GM18858 (cell line): ENCODE results near the gene CDK15.
"Not testable (repeated sequence)": the region's sequence is repeated elsewhere in the genome, so short reads cannot be mapped to it uniquely, and the experiment has no call there.

Source experiments
- ATAC-seq: cut with Tn5 transposase; IDR thresholded peaks from one replicate; pipeline ENCODE4 v1.9.1; 2021; ENCODE audit not compliant: unreplicated experiment

CDK15 gene

DNA sequence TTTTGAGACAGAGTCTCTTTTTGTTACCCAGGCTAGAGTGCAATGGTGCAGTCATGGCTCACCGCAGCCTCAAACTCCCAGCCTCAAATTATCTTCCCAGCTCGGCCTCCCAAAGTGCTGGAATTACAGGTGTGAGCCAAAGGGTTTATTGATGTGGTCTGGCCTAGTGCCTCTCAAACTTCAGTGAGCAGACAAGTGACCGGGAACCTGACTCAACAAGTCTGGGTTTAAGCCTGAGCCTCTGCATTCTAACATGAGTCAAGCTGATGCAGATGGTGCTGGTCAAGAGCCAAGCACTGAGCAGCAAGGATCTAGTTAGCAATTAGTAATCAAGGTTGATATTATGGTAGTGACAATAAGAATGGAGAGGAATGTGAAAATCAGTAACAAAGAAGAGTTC, 21.3 kb downstream of the CDK15 start:
- ATAC-seq = no peak

DNA sequence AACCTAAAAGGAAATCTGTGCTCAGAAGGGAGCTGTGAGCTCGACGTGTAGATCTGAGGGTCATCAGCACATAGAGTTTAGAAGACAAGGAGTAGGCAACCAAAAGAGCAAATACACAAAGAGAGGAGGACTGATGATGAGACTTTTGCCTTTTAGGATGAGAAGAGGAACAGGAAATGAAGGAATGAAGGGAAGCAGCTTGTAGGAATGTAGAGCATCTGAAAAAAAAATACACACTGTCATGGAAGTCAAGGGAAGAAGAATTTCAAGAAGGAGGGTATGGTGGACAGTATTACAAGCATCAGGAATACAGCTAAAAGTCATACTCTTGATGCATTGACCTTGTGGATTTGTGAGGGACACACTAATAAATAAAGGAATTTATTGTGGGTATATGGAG, 21.9 kb downstream of the CDK15 start:
- ATAC-seq = no peak

DNA sequence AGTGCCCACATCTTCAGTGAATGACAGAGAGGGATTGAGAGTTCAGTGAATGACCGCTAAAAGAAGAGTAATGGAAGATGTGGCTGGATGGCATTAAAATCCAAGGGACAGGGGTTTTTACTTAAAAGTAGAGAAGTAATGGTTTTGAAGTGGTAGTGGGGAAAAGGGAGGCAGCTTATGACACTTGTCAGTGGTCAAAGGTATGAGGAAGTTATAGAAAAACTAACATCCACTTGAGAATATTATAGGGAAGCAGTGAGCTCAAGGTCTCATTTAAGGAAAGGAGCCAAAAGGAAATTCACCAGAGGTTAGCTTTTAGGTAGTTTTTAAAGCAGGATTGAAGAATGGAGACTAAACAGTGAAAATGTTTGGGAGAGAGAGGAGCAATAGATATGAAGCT, 24.3 kb downstream of the CDK15 start:
- ATAC-seq = no peak

DNA sequence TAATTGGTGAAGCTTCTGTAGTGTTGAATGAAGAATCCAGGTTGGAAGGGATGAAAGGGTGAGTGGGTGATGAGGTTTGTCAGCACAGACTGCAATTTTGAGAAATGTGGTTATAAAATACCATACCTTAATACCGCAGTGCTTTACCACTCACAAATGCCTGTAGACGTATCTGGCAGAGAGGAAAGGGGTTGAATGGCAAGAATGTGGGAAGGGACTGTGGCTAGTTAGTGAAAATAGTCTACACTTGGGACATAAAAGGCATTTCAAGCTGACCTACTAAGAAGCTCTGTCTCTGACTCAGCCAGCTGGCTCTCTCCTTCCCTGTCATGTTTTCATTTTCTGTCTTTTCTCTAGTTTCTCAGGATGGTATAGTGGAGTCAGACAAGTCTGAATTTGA, 25.1 kb downstream of the CDK15 start:
- ATAC-seq = no peak

DNA sequence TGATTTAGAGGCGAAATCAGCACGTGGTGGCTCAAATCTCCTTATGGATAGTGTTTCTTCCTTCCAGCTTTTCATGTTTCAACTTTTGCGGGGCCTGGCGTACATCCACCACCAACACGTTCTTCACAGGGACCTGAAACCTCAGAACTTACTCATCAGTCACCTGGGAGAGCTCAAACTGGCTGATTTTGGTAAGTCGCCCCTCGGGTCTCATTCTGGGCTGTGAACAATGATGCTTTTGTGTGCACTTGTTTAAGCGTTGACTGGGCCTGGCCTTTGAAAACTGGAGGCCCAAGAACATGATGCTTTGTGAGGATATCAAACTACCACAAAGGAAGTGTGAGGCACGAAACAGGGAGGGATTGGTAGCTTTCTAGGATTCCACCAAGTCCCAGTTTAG, 27.4 kb downstream of the CDK15 start:
- no peak for ATAC-seq

DNA sequence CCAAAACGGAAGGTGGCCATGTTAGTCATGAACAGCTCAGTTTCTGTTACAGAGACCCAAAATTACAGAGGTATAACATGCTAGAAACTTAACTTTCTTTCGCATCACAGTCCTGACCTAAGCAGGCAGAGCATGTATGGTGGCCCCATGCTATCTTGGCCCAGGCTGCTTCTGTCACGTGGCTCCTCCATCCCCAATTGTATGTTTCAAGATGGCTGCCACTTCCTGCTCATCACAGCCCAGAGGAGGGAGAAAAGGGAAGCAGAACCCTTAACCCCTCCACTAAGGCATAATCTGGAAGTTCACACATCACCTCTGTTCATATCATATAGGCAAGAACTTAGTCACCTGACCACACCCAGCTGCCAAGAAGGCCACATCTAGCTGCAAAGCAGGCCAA, 28.7 kb downstream of the CDK15 start:
- ATAC-seq = no peak

DNA sequence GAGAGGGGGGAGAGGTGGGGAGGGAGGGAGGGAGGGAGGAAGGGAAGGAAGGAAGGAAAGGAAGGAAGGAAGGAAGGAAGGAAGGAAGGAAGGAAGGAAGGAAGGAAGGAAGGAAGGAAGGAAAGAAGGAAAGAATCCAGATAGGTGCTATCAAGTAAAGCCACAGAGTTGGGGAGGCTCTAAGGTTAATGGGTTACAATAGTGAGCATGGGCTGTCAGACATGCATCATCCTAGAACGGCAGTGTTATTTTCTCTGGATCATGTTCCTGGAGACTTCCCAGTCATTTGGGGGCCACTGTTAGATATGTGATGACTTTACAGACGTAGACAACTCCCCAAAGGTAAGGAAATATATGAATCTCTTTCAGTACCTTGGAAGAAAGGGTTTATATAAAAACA, 31.1 kb downstream of the CDK15 start:
- no peak for ATAC-seq

DNA sequence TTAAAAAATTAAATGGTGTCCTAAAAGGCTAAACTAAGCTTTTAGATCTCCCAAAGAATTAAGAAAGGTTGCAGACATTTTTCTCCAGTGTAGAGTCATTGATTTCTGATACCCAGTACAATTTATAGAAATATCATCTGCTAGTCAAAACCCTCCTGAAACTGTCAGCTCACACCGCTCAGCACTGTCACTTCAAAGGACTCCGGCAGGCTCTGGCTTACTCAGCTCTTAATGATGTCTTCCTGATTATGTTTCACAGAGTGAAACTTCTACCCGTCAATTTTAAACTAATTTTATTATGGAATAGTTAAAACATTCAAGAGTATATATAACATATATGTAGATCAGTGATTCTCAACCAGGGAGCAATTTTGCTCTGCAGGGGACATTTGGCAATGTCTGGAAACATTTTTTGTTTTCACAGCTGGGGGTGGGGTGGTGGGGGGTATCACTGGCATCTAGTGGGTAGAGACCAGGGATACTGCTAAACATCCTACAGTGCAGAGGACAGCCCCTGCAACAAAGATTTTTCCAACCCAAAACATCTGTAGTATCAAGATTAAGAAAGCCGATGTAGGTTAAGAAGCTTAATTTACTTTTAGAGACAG, 31.6 kb downstream of the CDK15 start:
- ATAC-seq = no peak

DNA sequence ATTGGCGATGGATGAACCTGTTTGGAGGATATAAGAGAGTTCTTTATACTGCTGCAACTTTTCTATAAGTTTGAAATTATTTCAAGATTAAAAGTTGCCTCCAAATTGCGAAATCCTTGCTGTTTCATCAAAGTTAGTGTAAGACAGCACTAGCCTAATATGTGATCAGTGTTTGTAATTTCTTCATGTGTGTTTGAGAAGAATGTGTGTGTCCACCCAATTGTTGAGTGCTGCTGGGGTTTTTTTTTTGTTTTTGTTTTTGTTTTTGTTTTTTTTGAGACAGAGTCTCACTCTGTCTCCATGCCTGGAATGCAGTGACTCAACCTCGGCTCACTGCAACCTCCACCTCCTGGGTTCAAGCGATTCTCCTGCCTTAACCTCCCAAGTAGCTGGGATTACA, 33.4 kb downstream of the CDK15 start:
- ATAC-seq = no peak

DNA sequence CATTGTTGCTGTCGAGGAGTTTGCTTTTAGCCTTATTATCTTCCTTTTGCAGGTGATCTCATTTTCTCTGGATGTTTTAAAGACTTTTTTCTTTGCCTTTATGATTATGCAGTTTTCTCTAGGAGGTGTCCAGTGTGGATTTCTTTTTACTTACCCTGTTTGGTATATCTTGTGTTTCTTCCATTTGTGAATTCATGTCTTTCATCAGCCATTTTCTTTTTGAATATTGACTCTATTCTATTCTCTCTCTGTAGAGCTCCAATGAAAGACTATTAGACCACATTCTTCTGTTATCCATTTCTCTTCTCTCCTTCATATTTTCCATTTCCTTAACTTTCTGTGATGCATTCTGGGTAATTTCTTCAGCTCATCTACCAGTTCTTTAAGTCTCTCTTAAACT, 34.4 kb downstream of the CDK15 start:
- ATAC-seq = no peak

DNA sequence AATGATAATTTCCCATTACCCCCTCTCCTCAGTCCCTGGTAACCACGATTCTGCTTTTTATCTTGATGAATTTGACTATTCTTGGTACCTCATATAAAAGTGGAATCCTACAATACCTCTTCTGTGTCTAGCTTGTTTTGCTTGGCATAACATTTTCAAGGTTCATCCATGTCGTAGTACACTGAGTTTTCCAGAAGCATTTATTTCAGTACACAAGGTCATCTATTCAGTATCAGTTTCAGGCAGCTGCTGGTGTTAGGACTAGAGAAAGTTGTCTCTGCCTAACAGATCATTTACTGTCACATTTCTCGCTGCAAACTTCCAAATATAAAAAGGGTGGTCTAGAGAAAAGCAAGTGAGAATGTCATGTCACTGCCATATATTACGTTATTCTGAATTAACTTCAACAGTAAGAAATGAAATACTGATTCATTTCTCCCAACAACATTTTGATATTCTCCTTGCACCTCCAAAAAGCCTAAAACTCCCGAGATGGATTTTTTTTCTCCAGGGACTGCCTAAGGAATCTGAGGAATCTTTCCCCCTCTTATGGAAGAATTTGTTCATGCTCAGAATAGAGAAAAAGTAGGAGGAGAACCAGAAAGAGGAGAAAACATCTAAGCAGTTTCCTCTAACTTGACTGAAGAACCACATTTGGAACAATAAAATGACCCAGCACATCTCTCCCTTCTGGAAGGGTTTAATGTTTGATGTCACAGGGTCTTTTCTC, 36.0 kb downstream of the CDK15 start:
- ATAC-seq = no peak

DNA sequence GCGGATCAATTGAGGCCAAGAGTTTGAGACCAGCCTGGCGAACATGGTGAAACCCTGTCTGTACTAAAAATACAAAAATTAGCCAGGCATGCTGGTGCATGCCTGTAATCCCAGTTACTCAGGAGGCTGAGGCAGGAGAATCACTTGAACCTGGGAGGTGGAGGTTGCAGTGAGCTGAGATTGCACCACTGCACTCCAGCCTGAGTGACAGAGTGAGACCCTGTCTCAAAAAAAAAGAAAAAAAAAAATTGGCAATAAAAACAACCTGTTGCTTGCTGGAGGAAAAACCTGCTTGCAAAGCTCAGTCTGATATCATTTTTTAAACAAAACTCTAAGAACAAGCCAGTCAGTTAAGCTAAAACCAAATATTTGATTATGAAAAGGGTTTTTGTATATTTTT, 38.6 kb downstream of the CDK15 start:
- ATAC-seq = not testable (repeated sequence)

DNA sequence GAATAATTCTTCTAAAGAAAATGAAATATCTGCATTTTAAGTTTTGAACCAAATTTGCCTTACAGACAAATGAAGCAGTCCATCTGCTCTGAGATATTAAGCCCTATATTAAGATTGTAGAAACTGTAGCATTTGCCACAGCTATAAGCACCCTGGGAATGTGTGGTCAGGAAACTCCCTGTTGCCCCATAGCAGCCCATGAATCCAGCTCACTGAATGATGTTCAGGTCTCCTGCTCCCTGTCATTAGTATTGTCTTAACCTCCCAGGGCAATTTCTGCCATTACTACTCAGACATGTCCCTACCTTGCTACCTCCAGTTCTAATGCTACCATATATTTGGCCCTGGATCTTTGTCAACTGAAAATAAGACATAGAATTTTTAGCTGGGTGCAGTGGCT, 41.1 kb downstream of the CDK15 start:
- ATAC-seq = no peak

DNA sequence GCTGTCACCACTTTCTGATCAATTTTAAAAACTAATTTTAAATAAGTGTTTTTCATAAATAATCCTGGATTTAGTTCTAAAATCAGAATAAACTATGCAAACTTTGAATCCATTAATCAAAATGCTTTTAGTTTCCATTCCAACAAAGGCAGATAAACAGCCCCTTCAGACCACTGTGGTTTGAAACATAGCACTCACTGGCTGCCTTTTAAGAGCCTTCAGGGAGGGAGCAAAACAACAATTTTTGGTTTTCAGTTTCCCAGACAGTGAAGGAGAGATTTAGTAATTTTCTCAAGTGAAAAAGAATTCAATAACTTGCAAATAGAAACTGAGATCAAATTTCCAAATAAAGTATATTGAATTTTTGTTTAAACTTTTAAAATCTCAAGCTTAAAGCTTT, 46.1 kb downstream of the CDK15 start:
- no peak for ATAC-seq

DNA sequence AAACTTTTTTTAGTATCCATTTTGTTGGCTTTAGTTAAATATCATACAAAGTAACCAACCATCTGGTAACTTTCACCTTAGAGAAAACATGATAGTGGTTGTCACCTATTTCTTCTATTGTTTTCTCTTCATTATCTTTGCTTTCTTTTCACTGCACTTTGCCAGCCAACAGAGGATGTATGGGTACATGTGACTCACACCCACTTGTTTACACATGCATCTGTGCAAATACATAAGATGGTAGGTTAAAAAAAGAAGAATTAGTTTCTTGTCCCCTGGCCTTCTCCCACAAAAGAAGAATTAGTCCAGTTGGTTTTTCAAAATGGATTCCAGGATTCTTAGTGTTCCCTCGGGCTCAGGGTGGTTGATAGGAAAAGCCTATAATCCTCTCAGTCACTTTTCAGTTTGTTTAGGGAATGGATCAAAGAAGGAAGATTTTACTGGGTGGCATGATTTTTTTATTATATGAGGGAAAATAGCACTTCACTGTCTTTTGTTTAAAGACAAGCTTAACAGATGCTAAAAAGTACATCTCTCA, 46.6 kb downstream of the CDK15 start:
- ATAC-seq = no peak

DNA sequence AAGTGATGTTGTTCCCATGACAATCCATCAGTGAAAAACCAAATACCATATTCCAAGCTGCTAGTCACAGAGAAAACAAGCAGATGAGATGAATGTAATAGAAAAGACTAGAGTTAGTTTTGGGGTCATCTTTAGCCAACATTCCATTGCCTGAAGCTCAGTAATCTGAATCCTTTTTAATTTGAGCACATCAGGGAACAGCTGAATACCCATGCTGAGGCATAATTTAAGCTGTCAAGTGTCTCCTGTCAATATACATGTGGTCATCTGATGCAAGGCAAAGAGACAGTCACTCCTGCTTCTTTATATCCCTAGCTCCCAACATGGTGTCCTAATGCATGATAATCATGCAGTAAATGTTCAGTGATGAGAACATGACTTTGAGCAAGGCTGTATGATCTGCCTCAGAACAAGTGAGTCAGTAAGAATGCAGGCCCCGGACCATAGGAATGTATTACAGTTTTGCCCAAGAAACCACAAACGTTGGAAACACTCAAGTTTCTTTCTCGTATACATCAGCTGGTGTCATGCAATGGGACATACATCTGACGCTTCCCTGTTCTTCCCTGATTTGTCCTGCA, 48.0 kb downstream of the CDK15 start:
- no peak for ATAC-seq

DNA sequence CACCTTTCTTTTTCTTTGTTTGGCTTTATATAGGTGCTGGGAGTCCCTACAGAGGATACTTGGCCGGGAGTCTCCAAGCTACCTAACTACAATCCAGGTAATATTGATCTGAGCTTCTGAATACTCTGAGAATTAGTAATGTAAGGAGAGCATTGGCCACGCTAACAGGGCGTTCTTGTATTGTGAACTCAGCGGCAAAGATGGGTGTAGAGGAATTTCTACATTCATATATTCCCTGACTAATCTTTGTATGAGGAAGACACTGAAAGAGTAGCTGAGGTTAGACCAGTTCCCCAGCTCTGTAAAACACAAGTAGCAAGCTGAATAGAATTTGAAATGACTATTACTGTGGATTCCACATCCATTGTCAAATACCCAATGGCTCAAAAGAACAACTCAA, 48.5 kb downstream of the CDK15 start:
- no peak for ATAC-seq

DNA sequence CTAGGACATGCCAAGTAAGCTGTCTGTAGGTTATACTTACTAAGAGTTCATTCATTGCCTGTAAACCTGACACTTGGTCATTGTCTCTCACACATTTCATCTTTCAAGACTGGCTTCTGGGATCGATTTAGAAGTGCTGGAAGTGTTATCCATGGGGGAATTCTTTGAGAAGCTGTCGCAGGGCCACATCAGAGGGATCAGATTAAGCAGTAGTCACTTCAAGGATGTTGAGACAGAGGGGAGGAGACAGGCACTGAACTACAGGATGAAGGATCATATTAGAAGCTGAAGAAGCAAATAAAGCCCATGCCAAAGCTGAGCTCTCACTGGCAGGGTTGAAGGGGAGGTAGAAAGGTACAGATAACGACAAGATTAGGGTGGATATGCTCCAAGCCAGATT, 49.0 kb downstream of the CDK15 start:
- ATAC-seq = no peak

DNA sequence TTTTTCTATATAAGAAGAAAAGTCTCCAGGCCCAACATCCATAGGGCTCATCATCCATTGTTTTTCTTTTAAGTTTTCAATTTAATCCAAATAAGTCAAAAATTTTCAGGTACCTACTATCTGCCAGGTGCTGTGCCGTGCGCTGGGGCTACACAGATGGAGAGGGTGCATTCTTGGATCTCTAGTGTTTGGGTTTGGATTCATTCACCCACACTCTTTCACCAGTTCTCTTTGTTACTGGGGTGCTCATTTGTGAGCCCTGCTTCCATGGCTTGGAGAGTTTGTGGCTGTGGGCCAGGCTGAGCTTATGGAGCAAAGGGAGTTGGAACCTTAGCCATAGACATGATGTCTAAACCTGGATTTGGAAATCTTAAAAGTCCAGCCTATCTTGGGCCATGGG, 51.0 kb downstream of the CDK15 start:
- ATAC-seq = no peak

DNA sequence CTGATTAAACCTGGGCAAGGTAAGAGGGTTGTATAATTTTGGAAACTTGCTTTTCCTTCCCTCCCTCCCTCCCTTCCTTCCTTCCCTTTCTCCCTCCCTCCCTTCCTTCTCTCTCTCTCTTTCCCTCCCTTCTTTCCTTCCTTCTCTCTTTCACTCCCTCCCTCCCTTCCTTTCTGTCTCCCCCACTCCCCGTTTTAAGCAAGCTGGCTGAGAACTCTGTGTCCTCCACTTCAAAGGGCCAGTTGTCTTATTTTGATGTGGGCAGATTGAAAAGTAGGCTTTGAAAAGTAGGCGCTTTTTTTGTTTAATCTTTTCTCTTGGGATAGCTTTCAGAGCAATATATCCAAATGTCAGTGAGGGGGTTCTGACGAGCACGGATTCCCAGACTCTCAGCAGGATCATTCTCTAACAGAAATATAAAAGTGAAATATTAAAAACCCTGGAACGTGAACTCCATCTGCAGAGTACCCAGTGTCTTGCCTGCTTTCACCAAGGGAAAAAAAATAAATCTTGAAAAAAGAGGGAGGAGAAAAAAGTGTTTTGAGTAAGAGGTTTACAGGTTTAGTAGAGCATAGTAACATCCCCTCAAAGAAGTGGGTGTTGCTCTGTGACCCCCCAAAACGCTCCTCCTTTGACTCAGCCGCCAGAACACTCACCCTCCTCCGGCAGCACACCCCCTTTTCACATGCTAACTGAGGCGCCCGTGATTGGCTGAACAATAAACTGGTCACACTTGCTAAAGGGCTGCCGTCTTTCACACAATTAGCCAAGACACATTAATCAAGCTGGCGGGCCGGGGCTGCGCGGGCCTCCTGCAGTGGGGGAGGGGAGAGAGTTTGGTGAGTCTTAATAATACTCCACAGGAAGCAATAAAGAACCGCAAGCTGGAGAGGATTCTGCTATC, 52.2 kb downstream of the CDK15 start:
- ATAC-seq = no peak

DNA sequence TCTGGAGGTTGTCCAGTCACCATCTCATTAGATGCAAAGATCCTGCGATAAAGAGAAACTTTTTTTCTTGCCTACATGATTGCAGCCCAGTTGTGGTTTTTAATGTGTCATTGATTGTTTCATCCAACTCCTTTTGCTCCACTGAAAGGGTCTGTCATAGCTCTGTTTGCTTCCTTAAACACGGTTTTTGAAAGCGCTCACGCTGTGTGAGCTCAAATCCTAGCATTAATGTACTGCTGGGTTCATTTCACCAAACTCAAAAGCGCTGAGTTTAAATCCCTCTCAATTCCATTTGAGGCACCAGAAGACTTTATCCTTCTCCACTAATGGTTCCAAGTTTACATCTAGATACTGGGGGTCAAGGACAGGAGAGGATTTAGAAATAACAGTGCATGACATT, 53.6 kb downstream of the CDK15 start:
- no peak for ATAC-seq
